HG02852 (cell line): ENCODE results near the gene SLK.

ENCODE experiments used
- ATAC-seq: cut with Tn5 transposase; IDR thresholded peaks from one replicate; pipeline ENCODE4 v1.9.1; 2021; ENCODE audit warnings: mild to moderate bottlenecking, moderate library complexity; ENCODE audit not compliant: unreplicated experiment

Gene SLK

DNA sequence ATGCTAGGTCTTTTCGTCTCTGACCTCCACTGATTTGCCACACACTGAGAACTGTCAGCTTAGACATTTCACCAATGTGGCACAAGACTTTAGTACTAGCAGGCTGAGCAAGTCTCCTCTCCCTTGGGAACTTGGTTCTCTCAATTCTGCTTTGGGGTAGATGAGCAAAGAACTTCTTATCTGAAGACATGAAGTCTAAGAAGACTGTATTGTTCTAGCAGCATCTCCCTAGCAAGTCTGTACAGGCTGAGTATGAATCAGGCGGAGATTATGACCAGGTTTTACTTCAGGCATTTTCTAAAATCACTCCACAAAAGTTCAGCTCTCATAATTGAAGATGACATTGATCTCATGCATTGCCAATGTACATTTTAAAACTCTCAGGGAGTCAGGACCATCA, 25.1 kb upstream of the SLK start:
- ATAC-seq, result no peak

DNA sequence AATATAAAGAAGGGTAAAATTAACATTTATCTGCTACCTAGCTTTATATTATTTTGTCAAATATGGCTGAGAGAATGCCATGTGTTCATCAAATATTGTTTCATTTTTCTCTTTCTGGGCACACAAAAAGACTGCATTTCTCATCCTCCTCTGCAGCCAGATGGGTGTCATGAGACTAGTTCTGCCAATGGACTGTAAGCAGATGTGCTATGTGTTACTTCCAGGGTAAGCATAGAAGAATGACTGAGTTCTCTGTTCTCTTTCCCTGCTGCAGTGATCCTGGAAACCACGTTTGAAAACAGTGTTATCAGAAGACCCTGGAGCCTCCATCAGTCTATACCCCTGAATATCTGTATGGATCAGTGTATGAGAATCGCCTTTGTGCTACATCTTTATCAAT, 24.1 kb upstream of the SLK start:
- no peak for ATAC-seq

DNA sequence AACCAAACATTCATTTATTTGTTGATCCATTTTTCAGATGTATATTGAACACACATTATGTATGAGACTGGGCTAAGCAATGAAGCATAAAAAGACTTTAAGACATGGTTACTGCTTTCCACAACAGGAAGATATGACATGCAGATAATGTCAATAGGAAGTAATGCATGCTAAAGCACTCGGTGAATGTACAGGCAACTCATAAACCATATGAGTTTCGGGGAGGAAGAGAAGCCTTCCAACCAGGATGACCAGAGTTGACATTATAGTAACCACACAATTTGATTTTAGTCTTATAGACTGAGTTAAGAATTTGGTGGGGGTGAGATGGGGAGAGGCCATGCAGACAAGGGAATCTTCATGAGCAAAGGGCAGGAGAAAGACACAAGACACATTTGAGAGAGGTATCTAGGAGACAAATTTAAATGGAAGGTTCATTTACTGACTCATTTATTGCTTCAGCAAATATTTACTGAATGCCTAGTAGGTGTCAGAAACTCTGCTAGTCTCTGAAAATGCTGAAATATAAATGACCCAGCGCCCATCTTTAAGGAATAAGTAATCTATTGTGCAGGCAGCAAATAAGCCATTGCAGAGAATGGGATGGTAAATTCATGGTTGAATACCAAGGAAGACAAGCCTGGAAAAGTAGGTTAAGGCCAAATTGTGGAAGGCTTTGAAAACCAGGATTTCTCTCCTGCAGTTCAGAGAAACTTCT, 19.0 kb upstream of the SLK start:
- ATAC-seq, result no peak

DNA sequence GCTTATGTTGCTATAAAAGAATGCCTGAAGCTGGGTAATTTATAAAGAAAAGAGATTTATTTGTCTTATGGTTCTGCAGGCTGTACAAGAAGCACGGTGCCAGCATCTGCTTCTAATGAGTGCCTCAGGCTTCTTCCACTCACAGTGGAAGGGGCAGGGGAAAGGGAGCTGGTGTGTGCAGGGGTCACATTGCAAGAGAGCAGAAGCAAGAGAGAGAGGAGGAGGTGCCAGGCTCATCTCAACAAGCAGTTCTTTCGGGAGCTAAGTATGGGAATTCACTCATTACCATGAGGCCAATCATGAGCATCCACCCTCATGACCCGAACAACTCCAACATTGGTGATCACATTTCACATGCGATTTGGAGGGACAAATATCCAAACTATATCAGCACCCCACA, 17.2 kb upstream of the SLK start:
- no peak for ATAC-seq

DNA sequence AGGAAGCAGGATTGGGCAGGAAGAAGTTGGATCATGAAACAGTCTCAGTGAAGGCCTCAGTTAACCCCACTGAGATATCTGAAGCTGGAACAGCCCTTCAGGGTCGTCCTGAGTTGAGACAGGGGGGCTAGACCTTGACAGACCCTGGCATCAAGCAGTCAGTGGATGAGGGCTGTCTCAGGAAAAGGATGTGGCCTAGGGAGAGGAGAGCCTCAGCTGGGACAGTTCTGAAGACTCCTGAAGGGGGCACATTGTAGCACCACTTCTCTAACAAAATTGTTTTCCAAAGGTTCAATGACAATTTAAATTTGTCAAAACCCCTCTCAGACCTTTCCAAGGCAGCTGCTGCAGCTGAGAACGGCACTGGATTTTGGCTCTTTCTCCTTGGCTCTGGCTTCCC, 15.8 kb upstream of the SLK start:
- no peak for ATAC-seq

DNA sequence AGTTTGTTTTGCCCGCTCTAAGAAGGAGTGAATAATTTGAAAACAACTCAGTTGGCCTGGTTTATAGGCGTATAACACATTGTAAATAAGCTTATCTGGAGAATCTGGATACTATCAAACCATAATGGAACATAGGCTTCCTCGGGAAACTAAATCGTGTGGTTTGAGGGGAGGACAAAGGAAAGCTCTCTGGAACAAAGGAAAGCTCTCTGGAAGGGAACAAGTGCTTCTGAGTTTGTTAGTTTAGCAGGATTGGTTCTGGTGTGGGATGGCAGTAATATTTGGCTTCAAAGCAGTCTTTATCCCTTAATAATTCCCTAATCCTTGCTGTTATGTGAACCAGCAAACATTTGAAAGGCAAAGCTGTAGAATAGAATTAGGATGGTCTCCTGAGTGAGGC, 15.0 kb upstream of the SLK start:
- no peak for ATAC-seq

DNA sequence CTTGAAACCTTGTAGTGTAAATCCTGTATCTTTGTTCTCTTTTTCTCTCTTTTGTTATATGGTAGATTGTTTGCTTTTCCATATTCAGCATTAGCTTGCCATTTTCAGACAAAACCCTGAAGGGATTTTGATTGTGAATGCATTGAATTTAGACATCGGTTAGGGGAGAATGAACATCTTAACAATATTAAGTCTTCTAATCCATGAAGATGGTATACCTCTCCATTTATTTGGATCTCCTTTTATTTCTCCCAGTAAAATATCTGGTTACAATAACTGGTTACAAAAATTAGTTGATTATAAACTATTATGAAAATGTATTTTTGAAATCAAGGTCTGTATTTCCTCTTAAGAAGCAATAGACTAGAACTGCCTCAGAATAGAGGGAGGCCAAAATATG, 12.4 kb upstream of the SLK start:
- no peak for ATAC-seq

DNA sequence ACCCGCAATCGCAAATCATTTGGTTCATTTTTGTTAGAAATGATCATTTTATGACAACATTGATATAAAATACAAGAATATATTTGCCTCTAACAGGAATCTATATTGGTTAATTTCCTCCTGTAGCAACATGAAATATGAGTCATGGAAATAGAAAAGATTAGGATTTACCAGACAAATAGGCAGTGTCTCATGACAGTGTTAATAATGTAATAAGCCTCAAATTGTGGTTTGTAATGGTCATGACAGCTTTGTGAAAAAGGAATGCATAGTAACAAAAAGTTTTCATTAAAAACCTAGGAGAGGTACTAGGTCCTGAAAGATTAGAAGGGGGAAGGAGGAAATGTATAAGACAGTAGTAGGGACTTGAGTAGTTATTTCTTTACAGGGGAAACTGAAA, 7.9 kb upstream of the SLK start:
- no peak for ATAC-seq

DNA sequence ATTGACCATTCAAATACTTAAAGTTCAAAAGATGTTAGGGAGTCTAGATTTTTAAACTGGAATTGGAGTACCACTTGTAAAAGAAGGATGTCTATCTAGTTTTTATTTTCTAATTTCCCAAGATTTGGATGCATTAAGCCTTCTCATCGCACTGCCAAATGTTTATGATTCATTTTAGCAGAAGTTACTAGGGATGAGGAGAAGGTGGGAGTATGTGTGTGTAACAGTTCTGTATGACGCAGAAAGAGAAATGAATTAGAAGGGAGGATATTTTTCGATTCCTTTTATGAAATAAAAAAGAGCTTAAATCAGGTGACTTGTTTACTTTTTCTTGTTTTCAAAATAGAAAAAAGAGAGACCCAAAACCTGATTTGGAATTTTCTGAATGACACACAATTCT, 6.8 kb upstream of the SLK start:
- ATAC-seq, result no peak

DNA sequence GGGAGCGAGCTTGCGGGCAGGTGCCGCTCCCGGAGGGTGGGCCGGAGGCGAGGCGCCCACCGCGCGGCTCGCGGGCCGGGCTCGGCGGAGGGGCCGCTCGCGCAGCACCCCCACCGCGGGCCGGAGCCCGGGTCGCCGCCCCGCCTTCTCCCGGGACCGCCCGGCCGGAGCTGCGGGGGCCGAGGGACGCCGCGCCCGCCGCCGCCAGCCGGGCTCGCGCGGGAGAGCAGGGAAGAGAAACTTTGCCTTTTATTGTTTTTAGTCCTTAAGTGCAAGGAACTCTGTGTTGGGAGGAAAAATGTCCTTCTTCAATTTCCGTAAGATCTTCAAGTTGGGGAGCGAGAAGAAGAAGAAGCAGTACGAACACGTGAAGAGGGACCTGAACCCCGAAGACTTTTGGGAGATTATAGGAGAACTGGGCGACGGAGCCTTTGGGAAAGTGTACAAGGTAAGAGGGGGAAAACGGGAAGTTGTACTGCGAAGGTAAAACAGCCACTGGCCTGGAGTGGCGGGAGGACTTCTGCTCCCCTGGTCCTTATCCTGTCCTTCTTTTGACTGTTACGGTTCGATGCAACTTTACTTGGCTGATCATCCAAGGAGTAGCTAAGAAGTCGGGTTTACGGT, 620 bp downstream of the SLK start:
- peak; percentile 44 for ATAC-seq

DNA sequence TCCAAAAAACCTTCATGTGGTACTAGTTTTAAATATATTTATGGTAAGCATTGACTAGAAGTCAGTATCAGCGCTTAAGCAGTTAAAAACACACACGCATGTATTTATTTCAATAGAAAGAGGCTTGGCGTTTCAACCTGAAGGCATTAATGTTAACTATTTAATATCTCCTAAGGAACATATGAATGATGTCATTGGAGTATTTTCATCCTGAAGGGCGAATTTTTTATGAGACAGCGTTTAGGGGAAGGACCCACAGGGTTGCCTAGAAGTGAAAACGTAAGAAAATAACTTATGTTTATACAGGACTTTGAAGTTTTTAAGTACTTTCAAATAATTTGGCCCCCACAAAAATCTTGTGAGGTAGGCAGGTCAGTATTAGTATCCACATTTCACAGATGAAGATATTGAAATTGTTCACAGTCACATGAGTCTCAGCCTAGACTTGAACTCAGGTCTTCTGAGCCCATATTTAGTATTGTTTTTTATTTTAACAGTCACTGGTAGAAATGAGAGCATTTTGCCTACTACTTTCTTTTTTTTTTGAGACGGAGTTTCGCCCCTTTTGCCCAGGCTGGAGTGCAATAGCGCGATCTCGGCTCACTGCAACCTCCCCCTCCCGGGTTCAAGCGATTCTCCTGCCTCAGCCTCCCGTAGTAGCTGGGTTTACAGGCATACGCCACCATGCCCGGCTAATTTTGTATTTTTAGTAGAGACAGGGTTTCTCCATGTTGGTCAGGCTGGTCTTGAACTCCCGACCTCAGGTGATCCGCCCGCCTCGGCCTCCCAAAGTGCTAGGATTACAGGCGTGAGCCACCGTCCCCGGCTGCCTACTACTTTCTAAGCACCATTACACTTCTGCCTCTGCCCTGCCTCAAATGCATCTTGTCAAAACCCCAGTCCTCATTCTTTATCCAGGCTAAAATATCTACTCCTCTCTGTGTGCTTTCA, 1.8 kb downstream of the SLK start:
- no peak for ATAC-seq

DNA sequence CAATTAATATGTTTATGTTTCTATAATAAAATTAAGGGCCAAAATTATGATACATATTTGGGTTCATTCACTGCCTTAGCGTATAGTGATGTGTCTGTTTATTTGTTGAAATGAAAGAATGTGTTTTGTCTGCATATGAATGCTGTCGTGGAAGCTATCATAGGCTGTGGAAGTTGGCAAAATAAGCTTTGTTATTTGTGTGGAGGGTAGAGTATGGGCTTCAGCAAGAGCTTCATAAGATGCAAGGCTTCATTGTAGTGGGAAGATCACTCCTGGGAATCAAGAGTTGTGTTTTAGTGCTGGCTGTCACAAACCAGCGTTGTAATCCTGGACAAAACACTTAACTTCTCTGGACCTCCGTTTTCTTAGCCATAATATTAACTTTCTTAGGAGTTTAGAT, 2.5 kb downstream of the SLK start:
- ATAC-seq, result no peak

DNA sequence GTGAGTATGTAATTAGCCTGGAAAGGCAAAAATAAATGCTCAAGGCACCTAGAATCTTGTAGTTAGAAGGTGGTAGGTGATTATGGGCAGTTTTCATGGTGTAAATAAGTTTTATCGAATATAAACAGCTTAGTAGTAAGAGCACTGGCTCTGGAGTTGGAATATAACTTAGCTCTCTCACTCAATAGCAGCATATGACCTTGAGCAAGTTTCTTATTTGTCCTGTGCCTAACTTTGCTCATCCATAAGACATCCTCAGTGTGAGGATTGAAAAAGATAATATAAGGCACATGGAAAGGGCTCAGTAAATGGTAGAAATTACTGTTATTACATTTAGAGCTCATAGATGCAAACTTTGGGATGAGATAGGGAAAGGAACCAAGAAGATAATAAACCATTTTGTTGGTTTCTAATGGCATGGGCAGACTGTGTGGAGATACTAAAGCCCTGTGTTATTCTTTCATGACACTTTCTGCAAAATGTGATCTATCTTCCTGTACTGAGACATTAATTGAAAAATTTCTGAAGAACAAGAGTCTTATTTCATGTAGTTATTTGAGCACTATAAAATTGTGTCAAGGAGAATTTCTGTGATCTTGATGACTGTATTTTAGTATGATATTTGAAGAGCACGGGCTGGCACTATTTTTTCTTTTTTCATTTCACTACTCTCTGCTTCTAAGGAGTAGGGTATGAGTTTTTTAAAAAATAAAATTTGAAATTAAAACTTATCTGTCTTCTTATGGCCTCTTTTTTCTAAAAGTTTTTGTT, 3.1 kb downstream of the SLK start:
- no peak for ATAC-seq

DNA sequence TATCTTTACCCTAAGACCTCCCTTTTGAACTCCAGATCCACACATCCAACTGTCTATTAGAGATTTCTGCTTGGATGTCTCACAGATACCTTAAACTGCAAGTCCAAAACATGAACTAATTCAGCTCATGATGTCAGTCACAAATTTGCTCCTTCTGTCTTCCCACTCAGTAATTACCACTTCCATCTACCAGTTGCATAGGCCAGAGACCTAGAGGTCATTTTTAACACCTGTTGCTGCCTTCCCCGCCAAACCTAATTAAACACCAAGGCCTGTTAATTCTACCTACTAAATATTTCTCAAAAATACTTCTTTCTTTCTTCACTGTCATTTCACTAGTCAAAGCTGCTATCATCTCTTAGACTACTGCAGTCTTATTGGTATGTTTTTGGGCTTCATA, 8.2 kb downstream of the SLK start:
- no peak for ATAC-seq

DNA sequence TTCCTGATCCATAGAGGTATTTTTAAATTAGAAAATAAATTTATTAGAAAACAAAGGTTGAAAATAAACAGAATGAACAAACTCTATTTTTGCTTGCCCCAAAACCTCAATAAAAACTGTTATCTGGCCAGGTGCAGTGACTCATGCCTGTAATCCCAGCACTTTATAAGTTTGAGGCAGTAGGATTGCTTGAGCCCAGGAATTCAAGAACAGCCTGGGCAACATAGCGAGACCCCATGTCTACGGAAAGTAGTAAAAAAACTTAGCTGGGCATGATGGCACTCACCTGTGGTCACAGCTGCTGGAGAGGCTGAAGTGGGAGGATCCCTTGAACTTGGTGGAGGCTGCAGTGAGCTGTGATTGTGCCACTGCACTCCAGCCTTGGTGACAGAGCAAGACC, 10.3 kb downstream of the SLK start:
- ATAC-seq, result no peak

DNA sequence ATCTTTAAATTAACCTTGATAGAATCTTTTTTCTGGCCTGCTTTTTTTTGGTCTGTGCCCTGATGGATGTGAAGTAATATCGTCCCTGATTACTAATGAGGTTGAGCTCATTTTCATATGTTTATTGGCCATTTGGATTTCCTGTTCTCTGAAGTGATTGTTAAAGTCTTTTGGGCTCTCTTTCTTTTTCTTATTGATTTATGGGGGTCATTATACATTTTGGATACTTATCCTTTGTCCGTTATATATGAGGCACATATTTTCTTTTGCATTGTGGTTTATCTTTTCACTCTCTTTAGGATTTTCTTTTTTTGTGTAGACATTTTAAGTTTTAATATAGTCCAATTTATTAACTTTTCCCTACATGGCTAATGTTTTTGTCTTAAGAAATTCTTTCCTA, 12.6 kb downstream of the SLK start:
- ATAC-seq, result no peak

DNA sequence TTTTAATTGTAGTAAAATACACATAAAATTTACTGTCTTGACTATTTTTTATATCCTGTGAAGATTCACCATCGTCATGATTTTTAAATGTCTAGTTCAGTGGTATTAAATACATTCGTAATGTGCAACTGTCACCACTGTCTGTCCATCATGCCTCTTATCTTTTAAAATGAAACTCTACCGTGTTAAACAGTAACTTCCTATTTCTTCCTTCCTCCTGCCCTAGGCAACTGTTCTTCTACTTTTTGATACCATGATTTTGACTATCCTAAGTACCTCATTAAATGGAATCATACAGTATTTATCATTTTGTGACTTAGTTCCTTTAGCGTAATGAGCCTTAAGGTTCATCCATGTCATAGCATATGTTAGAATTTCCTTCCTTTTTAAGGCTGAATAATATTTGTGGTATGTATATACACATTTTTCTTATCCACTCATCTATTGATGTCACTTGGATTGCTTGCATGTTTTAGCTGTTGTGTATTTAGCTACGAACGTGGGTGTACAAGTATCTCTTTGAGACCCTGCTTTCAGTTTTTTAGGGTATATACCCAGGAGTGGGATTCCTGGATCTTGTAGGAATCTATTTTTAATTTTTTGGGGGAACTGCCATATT, 13.5 kb downstream of the SLK start:
- no peak for ATAC-seq

DNA sequence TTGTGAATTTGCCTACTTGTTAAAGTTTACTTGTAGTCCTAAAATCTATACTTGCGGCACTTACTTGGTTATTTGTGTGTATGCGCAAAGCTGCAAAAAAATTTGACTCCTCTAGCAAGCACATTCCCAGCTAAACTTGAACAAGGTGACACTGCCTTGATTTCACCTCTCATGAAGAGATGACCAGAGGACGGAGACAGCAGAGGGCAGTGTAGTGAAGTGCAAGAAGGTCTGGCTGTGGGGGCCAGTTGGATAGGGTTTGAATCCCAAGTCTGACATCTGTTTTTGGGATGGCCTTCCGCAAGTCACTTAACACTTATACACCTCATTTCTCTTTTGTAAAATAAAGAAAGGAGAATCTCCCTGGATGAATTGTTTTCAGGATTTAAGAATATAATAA, 15.7 kb downstream of the SLK start:
- no peak for ATAC-seq

DNA sequence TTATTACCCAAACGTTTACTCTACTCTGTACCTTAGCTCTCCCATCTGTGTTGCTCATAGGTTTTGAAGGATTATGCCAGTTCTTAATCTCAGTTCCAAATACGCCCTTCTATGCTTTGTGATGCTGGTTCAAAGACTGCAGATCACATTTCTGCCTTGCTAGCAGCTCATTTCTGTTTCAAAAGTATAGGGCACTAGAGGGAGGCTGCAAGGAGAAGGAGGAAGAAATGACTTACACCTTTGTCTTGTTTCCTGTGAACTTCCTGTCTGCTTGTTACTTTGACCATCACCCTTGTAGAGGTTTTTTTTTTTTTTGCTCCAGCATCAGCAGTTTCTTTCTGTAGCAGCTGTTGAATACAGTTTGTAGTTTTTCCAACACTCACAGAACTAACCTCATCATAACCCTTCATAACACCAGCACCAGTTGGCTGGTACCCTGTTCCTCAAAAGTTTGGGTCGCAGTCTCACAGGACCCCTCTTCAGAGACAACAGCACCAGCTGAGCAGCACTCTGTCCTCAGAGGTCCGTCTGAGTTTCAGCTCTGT, 16.5 kb downstream of the SLK start:
- ATAC-seq, result peak; percentile 88

DNA sequence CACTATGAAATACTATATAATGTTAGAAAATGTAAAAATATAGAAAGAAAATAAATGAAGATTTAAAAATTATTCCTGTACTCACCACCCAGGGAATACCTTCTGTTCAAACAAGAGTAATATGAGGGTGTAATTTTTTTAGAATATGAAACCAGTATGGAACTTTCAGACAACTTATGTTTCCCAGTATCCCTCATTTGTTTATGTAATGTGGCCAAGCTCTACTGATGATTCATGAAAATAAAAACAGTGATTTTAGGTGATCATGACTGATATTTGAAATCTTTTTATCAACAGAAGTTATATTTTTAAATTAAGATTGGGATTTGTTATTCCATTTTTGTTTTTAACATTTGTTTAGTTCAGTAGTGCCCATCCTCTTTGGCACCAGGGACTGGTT, 18.8 kb downstream of the SLK start:
- ATAC-seq, result no peak
